ENCODE measurements around the gene CNOT4. TPM values are rescaled to one million over a fixed set of nuclear protein-coding genes. Genes with fewer than 3 reads are reported as not detected.

CNOT4 gene
- total and polyA plus RNA-seq, 2 of the 4 experiments (the other 2 are of a cell fraction): 7.0 to 8.1 TPM

DNA sequence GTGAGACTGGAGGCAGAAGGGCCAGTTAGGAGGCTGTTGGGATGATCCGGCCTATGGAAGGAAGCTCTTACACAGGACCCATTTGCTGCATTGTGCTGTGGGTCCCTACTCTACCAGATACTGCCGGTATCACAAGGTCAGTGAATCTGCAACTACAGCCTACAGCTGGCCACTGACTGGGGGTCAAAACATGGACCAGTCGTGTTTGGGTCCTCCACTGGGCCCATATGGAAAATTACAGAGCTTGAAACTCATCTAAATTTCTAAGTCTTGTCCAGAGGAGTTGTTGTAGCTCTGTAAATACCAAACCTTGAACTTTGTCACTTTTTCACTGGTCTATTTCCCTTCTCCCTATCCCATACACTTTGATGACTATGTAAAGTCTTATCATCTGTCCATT, 42.2 kb upstream of the CNOT4 start:
- no peak overlapping the region for H2BK120ac ChIP-seq (ENCODE audit: low read depth, low read length)
- intact Hi-C loops (cut with micrococcal nuclease): loop anchor here (10.0 kb wide), 1 partner anchor 867 kb away; no protein-coding TSS in a partner anchor
- POLR2A ChIA-PET (ENCODE audit: unreplicated experiment): no interaction called here

More for the DNA sequence above, 42.2 kb upstream of the CNOT4 start:
- Histone ChIP-seq H3K4me3 (ENCODE audit: insufficient read depth, low read depth, low read length) (no peak overlapping the region), H3K14ac (replicated peaks; ENCODE audit: low read depth, low read length) (no peak overlapping the region), H4K8ac (ENCODE audit: low read depth in 2 of 2, low read length in 2 of 2) (no peak overlapping the region), H4K20me1 (ENCODE audit: insufficient read depth, low read length) (no peaks in the 10 kb centered on the region), H3K9me1 (ENCODE audit: insufficient read depth, low read length) (no peaks in the 10 kb centered on the region), H2AK9ac (replicated peaks; ENCODE audit: low read depth, low read length, poor library complexity) (no peak overlapping the region), H3K27ac (ENCODE audit: insufficient read depth, low read length) (no peak overlapping the region), H2BK20ac (ENCODE audit: low read depth, low read length) (no peak overlapping the region), H2BK15ac (ENCODE audit: low read depth, low read length) (no peak overlapping the region), H4K5ac (ENCODE audit: low read depth, low read length) (no peak overlapping the region), H3K79me1 (ENCODE audit: low read depth in 1 of 2, low read length in 2 of 2) (no peaks in the 10 kb centered on the region), H4K91ac (ENCODE audit: insufficient read depth, low read depth, low read length) (no peak overlapping the region), H3K4ac (ENCODE audit: low read depth, low read length) (no peak overlapping the region), H2BK5ac (ENCODE audit: low read depth, low read length, poor library complexity, severe bottlenecking) (no peak overlapping the region), H3K18ac (ENCODE audit: low read depth, low read length) (no peak overlapping the region), H3K4me1 (ENCODE audit: control insufficient read depth, insufficient read depth, low read length) (no peaks in the 10 kb centered on the region), H3K9ac (ENCODE audit: low read depth, low read length) (no peak overlapping the region), H2AK5ac (ENCODE audit: low read depth, low read length) (no peak overlapping the region), H3K36me3 (ENCODE audit: control insufficient read depth, insufficient read depth, low read length) (no peaks in the 10 kb centered on the region), H3K23ac (ENCODE audit: low read depth, low read length) (no peak overlapping the region), H3K9me3 (ENCODE audit: control insufficient read depth, insufficient read depth, low read length) (no peaks in the 10 kb centered on the region), H3K56ac (ENCODE audit: extremely low read depth, insufficient read depth, low read length) (no peak overlapping the region), H3K4me2 (ENCODE audit: low read depth, low read length) (no peak overlapping the region), H3K27me3 (ENCODE audit: control insufficient read depth, insufficient read depth, low read length) (peaks cover 6% of the 10 kb centered on the region), H2AFZ (replicated peaks; ENCODE audit: low read length, poor library complexity) (no peak overlapping the region)
- TF ChIP-seq USF2 (IDR thresholded peaks at IDR 0.05; ENCODE audit: low read depth, low read length) (no peak), RAD21 (IDR thresholded peaks at IDR 0.05; ENCODE audit: low read length) (no peak), CHD1 (IDR thresholded peaks at IDR 0.05; ENCODE audit: low read depth, low read length) (no peak), ELK1 (IDR thresholded peaks at IDR 0.05; ENCODE audit: borderline replicate concordance, low read depth, low read length) (no peak), CTCF (conservative IDR thresholded peaks at IDR 0.05; ENCODE audit: low read depth, low read length) (no peak), RCOR1 (IDR thresholded peaks at IDR 0.05; ENCODE audit: insufficient replicate concordance, low read length) (no peak), RFX5 (IDR thresholded peaks at IDR 0.05; ENCODE audit: low read depth, low read length) (no peak), POLR2A (IDR thresholded peaks at IDR 0.05; ENCODE audit: low read depth, low read length) (no peak), NFE2L2 (IDR thresholded peaks at IDR 0.05; ENCODE audit: low read depth, low read length) (no peak), BHLHE40 (IDR thresholded peaks at IDR 0.05; ENCODE audit: low read depth, low read length) (no peak), FOS (IDR thresholded peaks at IDR 0.05; ENCODE audit: low read depth, low read length) (no peak), SMC3 (IDR thresholded peaks at IDR 0.05; ENCODE audit: low read depth, low read length) (no peak), MAZ (IDR thresholded peaks at IDR 0.05; ENCODE audit: borderline replicate concordance, low read depth, low read length) (no peak), MXI1 (IDR thresholded peaks at IDR 0.05; ENCODE audit: borderline replicate concordance, low read depth, low read length) (no peak), MAFK (IDR thresholded peaks at IDR 0.05; ENCODE audit: low read depth, low read length) (no peak), CEBPB (IDR thresholded peaks at IDR 0.05; ENCODE audit: low read depth, low read length) (no peak)
- no peak for DNase-seq
- dilution Hi-C loops (cut with HindIII; ENCODE audit: low sequenced_read_pairs, unreplicated experiment) (no loop called here), in situ Hi-C loops (cut with MboI; ENCODE audit: low sequenced_read_pairs) (loop anchor here (25.0 kb wide), 1 partner anchor 865 kb away; no protein-coding TSS in a partner anchor)
- no TSS peak for BruUV-seq (replicated peaks)
- no peak for ATAC-seq (ENCODE audit: low read depth)
- WGBS, 2 experiments (ENCODE audit: extremely low coverage in 2 of 2, insufficient read length in 1 of 2): 0% methylated on average over 1 of the region's 3 CpGs; no CpG with 5 or more reads in 1 of the 2 experiments
- CTCF ChIA-PET: interaction anchor here (0.8 to 1.0 kb wide), 2 partner anchors 21 to 271 kb away, joined by 3 to 4 read pairs; no protein-coding TSS in a partner anchor

Measured in IMR-90 (cell line).